NCI-H1417 treated with DMSO at 0.1 percent for 48 hours (cell line): ENCODE results near the gene PHF21B.
"Not testable (repeated sequence)": the region's sequence is repeated elsewhere in the genome, so short reads cannot be mapped to it uniquely, and the experiment has no call there.

ENCODE experiments used
- DNase-seq: peaks from one replicate; lab custom pipeline; 2025; lab: John Stamatoyannopoulos, UW

Gene PHF21B

GRCh38 chr22:44988671-44989070, 21.1 kb downstream of the PHF21B start:
- DNase-seq: no peak

DNA sequence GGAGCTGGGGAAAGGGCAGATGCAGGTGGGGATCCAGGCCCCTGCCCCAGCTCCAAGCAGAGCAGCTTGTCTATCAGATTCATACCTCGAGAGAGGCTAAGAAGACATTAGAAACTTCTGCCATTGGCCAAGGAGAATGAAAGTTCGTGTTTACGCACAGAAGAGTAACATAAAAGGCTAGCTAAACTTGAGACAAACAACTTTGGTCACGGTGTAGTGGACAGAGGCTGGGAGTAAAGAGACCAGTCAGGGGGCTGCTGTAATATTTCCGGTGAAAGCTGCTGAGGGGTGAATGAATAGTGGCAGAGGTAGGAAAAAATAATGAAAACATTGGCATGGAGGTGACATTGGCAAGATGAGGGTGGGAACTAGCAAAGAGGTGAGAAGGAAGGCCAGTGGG, 22.9 kb downstream of the PHF21B start:
- DNase-seq: no peak

- no peak for DNase-seq
These were observed 23.8 kb downstream of the PHF21B start for GRCh38 chr22:44985906-44986527.

- no peak for DNase-seq
These were observed 25.8 kb downstream of the PHF21B start for GRCh38 chr22:44983878-44984482.

GRCh38 chr22:44982445-44982844, 27.4 kb downstream of the PHF21B start:
- DNase-seq: no peak

DNA sequence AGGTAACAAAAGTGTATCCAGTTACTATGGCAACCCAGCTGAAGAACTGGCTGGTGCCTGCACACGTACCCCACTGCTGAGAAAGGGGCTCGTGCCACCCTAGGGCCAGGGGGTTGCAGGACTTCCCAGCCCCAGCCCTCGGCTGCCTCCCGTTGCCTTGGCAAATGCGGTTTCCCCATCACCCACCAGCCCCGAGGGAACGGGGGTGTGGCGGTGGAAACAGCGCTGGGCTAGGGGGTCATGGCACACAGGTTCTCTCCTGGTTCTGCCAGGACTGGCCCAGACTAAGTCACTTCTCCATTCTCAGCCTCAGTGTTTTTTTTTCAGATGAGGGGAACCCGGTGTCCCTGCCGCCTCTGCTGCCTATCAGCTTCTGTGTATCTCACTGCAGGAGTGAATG, 27.9 kb downstream of the PHF21B start:
- DNase-seq: no peak

DNA sequence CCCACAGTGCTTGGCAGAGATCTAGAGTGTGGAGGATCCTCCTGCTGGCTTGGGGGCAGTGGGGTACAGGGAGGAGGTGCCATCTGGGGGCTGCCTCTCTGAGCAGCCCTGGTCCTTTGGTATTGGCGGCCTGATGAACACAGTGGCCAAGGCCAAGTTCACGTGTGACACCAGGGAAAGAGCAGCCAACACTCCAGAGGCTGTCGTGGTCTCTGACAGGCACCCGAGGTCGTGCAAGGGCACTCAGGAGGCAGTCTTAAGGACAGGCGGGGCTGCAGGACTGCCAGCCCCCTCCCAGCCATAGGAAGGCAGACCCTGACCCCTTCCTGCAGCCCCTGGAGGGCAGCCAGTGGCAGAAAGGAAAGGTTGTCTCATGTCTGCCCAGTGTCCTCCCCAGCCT, 30.7 kb downstream of the PHF21B start:
- DNase-seq: no peak

- no peak for DNase-seq
These were observed 34.2 kb downstream of the PHF21B start for GRCh38 chr22:44975427-44976262.

GRCh38 chr22:44974454-44974853, 35.4 kb downstream of the PHF21B start:
- DNase-seq: no peak

GRCh38 chr22:44973829-44974228, 36.0 kb downstream of the PHF21B start:
- no peak for DNase-seq

DNA sequence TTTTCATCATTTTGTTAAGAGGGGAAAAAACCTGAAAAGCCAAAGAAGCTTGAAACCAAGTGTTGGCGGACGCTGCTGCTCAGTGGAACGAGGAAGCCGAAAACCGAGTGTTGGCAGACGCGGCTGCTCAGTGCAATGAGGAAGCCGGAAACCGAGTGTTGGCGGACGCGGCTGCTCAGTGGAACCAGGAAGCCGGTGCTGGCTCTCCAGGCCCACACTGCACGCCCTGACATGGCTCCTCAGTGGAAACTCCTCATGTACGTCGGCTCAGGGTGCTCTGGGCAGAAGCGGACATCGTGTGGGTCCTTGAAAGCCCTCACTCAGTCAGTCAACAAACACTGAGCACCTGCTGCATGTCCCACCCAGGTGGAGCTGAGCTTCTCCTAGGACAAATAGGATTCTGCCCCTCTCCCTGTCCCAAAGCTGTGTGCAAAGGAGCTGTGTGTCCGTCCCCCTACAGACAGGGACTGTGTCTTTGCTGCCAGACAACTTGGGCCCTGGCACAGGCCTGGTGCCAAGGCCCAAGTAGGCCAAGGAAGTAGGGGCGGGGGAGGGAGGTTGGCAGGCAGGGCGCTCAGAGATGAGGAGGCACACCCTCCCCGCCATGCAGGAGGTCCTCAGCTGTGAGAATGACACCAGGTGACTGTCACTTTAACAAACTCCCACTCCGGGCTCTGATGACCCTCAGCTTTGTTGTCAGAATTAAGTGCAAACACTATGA, 37.3 kb downstream of the PHF21B start:
- DNase-seq: no peak

DNA sequence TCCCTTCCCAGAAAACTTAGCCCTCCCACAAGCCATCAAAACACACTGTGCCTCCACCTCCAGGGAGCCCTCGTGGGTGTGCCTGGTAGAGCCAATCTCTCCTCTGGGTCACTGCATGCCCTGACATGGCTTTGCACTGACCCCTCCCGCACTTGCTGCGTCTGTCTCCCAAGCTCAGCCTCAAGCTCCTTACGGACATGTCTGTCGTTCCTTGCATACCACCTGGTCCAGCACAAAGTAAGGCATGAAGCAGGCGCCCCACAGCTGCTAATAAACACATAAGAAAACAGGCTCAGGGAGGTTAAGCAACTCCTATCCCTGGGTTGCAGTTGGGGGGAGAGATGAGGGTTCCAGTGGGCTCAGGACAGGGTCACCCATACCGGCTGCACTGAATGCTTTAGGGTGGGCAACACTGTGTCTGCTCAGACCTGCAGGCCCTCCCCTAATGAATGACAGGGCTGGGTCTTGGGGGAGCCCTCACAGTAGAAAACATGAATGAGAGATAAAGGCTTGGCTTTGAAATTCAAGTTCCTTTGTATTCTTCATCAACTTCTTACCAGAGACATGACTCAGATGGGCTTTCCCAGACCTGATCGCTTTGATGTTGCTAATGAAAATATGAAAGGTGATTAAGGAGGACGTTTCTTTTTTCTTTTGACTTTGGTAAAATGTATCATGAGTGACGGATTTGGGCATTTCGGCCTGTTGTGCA, 38.0 kb downstream of the PHF21B start:
- DNase-seq: no peak

DNA sequence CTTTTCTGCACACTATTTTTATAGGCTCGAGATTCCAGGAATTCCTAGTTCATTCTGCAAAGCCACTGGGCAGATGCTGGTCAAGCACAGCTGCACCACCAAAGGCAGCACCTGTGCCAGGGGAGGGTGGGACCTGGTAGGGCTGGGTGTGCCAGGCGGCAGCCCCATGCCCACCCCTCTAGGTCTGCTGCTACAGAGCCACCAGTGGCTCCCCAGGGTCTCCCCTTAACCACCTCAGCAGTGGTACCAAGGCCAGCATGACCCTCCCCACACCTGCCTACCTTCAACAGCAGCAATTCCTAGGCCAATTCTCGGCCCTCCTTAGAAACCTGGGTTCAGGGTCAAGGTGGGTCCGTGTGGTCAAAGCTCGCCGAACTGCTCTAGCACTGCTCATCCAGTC, 39.5 kb downstream of the PHF21B start:
- no peak for DNase-seq

- no peak for DNase-seq
These were observed 40.0 kb downstream of the PHF21B start for GRCh38 chr22:44969817-44970216.

GRCh38 chr22:44968736-44969135, 41.1 kb downstream of the PHF21B start:
- no peak for DNase-seq

GRCh38 chr22:44965171-44965570, 44.6 kb downstream of the PHF21B start:
- no peak for DNase-seq

DNA sequence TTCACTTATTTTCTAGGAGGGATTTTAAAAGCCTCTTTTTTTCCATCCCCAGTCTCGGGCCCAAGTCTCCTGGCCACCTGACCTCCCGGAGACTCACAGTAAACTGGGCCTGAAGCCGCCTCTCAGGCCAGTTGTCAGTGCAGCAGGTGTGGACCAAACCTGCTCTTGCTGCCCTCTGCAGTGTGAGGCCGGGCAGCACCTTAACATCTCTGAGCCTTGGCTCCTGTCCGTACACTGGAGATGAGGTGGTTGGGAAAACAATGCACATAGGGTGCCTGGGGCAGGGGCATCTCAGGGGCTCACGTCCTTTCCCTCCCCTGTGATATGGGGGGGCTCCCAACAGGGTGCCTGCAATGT, 45.1 kb downstream of the PHF21B start:
- DNase-seq: no peak

DNA sequence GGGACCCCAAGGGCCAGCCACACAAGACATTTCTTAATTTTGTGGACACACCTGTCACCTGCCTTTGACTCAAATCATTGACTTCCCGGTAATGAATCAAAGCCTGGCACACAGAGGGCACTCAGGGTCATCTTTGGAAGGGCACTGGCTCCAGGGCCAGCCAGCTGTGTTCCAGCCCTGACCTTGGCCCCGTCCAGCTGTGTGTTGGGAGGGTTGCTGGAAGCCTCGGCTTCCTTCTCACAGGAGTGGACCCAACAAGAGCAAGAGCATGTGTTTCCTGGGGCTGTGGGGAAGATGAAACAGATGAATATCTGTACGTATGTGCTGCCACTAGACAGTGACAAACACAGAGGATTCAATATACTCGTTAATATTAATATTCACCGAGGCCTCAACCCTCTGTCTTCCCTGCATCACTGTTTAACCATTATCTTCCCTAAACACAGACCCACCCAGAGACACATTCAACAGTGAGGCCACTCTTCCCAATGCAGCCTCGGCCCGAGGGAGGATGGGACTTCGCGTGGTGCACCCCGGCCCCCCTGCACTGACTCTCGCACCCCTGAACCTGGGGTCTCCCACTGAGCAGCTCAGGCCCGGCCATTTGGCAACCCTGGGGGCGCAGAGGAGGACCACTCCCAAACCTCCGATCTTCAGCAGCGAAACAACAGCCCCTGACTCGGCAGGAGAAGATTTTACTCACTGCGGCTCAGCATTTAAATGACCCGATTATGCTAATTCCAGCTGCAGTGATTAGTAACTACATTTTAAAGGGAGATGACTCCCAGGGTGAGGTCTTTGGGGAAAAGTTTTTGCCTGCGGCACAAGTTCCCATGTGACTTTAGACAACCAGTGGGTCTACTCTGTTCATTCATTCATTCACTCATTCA, 45.7 kb downstream of the PHF21B start:
- DNase-seq: no peak

DNA sequence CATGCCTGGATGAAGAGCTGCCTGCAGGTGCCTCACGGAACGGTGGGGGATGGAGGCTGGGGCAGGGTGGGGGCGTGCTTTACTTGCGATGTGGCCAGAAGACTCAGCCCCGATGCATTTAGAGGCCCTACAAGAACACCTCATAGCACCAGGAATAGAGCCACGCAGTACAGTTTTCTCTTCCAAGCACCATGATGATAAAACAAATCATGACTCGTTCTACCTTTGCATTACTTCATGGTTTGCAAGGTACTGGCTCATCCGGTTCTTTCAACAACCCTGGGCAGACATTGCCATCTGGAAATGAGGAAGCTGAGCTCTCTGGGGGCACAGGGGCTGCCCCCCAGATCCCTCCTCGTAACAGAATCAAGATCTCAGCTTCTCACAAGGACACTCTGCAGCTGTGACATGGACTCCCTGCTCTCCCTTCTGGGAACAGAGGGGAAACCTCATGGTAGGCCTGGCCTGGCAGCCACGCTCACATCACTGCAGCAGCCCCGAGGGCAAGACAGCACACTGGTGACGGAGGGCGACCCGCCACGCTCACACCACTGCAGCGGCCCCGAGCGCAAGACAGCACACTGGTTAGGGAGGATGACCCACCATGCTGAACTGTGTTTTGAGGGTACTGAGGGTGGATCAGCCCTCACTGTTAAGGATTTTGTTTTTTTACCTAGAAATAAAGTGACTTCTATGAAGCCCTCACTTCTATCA, 46.9 kb downstream of the PHF21B start:
- no peak for DNase-seq

DNA sequence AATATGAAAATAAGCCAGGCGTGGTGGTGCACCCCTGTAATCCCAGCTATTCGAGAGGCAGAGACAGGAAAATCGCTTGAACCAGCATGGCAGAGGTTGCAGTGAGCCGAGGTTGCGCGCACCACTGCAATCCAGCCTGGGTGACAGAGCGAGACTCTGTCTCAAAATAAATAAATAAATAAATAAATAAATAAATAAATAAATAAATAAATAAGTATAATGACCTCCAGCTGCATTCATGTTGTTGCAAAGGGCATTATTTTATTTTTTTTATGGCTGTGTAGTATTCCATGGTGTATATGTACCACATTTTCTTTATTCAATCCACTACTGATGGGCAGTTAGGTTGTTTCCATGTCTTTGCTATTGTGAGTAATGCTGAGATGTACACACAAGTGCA, 48.1 kb downstream of the PHF21B start:
- DNase-seq: not testable (repeated sequence)
